GM21360 (cell line): ENCODE results near the gene ZNF862.

Experiments used
- ATAC-seq: cut with Tn5 transposase; IDR thresholded peaks from one replicate; pipeline ENCODE4 v1.9.1; 2021; ENCODE audit warnings: mild to moderate bottlenecking, moderate library complexity; ENCODE audit not compliant: unreplicated experiment

The ZNF862 gene

GRCh38 chr7:149864023-149864422 lies 25.8 kb downstream of the ZNF862 start:
- ATAC-seq: no peak

- ATAC-seq: no peak
Observed at GRCh38 chr7:149864751-149865150, 26.6 kb downstream of the ZNF862 start.

- ATAC-seq: no peak
Observed at GRCh38 chr7:149865437-149865836, 27.3 kb downstream of the ZNF862 start.

- no peak for ATAC-seq
Observed at GRCh38 chr7:149866139-149866778, 28.1 kb downstream of the ZNF862 start.

- ATAC-seq: no peak
Observed at GRCh38 chr7:149866779-149867447, 28.7 kb downstream of the ZNF862 start.

DNA sequence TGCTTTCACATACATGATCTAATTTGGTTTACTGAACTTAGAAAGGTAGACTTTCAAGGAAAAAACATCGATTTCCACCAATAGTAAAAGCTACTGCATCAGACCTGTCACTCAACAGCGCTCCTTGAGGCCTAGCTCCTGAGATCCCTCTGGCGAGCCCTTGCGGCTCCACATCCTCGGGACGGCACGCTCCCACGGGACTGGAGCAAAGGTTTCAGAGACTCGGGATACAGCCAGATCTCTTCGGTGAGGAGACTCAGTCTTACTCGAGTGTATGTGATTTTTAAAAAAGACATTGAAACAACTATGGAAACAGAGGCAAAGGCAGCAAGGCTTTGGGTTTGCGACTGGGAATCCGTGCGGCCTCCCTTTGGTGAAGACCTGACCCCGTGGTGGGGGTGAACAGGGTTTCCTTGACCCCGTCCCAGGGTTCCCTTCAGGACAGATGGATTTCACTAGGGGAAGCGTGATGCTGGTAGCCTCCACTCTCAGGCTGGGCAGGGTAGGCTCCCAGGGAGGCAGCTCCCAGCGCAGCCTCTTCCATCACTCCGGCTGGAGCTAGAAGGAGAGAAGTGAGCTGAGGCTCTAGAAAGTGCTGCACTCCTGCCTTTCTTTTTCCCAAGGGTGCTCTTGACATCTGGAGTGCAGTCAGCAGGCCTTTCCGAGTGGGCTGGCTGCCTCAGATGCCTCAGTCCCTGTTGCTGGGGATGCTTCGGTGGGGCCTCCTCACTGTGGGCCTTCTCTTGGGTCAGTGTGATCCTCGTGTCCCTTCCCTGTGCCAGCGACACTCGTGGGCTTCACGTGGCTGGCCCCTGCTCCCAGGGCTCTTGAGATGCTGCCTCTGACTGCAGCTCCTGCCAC lies 29.8 kb downstream of the ZNF862 start:
- ATAC-seq: no peak

DNA sequence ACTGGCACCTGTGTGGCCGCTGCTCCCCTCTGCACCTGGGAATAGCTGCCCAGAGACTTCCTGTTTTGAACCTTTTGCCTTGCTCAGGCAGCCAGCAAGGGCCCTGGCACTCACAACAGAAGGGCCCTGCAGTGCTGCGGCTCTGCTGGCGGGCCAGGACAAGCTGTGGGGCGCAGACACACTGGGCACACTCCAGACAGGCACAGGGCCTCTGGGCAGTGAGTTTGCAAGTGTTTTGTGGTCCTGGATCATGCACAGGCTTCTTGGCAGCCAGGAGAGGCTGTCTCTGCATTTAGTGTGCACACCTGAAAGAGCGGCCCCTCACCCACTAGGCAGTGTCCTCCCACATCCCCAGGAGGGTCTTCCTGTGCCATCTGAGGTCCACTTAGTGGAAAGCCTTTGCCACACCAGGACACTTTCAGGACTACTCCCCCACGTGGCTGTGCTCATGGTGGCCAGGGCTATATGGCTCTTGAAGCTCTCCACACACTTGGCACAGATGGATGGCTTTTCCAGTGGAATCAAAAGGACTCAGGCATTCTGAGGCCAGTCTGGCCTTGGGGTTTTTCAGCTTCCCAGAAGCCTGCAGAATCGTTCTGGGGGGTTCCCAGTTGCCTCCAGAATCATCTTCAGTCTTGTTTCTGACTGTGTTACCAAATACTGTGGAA lies 30.6 kb downstream of the ZNF862 start:
- no peak for ATAC-seq

DNA sequence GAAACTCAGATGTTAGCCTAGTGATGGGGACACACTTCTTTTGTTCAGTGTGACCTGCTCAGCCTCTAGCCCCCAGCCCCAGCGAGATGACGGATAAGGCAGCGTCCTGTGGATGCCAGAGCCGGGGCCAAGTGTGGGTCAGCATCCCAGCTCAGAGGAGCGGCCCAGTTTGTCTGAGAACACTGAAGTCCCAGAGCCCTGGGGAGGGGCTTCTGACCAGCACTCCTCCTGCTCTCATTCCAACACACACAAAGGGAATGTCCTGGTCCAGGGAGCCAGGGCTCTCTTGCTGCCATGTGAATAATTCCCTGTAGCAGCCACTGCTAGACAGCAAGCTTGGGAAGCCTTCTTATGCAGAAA lies 31.1 kb downstream of the ZNF862 start:
- ATAC-seq: no peak

GRCh38 chr7:149869867-149870266 lies 31.7 kb downstream of the ZNF862 start:
- ATAC-seq: no peak

GRCh38 chr7:149870274-149870673 lies 32.1 kb downstream of the ZNF862 start:
- no peak for ATAC-seq

- no peak for ATAC-seq
Observed at GRCh38 chr7:149870701-149871483, 32.7 kb downstream of the ZNF862 start.

DNA sequence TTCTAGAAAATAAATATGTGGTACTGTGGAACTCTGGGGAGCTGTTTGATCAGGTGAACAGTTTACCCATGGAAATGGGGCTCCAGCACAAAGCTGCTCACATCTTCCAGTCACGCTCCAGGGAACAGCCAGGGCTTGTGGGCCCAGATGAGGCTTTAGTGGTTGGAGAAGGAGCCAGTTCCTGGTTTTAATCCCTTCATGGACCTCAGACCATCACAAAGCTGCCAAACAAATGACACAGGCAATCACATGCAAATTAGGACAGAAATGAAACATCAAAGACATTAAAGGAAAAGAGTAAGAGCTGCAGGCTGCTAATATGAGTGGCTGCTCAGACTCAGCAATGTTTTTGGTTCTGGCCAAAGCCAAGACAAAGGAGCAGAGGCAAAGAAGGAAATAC lies 33.4 kb downstream of the ZNF862 start:
- ATAC-seq: no peak

- ATAC-seq: no peak
Observed at GRCh38 chr7:149872419-149873073, 34.4 kb downstream of the ZNF862 start.

- peak; percentile 92 for ATAC-seq
Observed at GRCh38 chr7:149873074-149873969, 35.1 kb downstream of the ZNF862 start, which contains the start of gene ATP6V0E2. ATP6V0E2 (plus strand) TSS chr7:149873969; CDS start chr7:149874066, 97 bp downstream.

DNA sequence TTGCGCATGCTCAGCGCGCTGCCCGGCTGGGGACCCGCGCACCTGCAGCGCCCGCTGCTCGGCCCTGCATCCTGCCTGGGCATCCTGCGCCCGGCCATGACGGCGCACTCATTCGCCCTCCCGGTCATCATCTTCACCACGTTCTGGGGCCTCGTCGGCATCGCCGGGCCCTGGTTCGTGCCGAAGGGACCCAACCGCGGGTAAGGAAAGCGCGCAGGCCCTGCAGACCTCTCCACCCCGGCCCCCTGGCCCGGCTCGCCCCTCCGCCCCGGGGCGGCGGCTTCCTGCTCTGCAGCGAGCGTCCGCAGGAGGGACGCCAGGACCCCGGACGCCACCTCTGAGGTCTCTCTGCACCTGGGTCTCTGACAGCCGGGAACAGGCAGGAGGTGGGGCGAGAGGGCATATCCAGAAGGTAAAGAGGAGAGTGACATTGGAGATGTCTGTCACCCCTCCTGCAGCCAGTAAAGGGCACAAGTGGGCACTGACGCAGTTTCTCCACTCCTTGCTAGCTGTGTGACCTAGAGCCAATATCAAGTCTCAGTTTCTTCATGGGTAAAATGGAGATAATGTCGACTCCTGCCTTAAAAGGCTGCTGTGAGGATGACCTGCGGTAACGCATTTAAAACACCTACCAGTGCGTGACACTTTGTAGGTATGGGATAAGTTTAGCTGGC lies 35.9 kb downstream of the ZNF862 start:
- peak; percentile 14 for ATAC-seq

DNA sequence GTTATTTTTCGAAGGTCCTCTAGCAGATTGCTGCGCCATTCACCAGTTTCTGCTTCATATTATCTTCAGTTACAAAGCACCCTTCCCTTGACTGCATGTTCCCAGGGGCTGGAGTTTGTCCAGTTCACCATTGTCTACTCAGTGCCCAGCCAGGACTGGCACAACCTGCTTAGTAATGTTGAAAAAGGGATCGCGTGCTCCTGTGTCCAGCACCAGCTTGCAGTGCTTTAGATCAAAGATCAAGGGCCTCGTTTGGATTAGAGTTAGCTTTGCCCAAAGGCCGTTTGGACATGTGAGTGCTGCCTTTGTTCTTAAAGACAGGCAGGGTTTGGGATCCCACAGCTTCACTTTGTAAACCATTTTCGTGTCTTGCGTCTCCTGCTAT lies 36.5 kb downstream of the ZNF862 start:
- ATAC-seq: no peak

DNA sequence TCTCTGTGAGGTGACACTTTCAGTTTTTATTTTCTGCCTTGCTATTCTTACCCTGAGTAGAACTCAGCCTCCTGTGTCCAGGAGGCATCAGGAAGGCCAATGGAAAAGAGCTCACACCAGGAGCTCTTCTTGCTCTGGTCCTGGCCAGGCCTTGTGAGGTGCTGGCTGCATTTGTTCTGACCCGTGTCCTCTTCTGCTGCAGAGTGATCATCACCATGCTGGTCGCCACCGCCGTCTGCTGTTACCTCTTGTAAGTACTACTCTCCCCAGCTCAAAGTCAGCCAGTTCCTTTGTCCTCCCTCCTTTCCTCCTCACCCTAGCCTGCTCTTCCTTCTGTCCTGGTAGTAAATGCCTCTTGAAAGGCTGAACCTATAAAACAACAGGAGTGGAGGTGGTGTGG lies 37.2 kb downstream of the ZNF862 start:
- ATAC-seq: no peak

- no peak for ATAC-seq
Observed at GRCh38 chr7:149877890-149878522, 39.8 kb downstream of the ZNF862 start.
